ENCODE measurements around the gene XPO4.

- TF ChIP-seq EP300 (IDR thresholded peaks at IDR 0.05) = no peak
- no peak for TF ChIP-seq CTCF (IDR thresholded peaks at IDR 0.05)
- no peak for TF ChIP-seq POLR2AphosphoS5 (IDR thresholded peaks at IDR 0.05)
- TF ChIP-seq POLR2A (IDR thresholded peaks at IDR 0.05) = no peak
These were observed 54.3 kb downstream of the XPO4 start for GRCh38 chr13:20848203-20848602.

Measured in sigmoid colon (tissue), 4 donors.